ENCODE results near the gene GJE1. TPM values are rescaled to one million over a fixed set of nuclear protein-coding genes. Genes with fewer than 3 reads are reported as not detected.

Gene GJE1
- total and polyA plus RNA-seq, 11 donors: not detected

- H3K27ac ChIP-seq: no peak overlapping the region
- ATAC-seq (no peak), DNase-seq (no peak)
- peaks cover 0 to 14% (median 3%) of the 10 kb centered on the region in 12 donors for H3K4me1 ChIP-seq
- H3K27me3 ChIP-seq: no peaks in the 10 kb centered on the region
- H3K4me3 ChIP-seq: no peak overlapping the region
- H3K9me3 ChIP-seq: peaks cover 0 to 21% (median 7%) of the 10 kb centered on the region in 12 donors
- intact Hi-C loops (cut with DNase I): no loop called here
- H3K36me3 ChIP-seq: peaks cover 0 to 17% (median 6%) of the 10 kb centered on the region in 9 donors
- TF ChIP-seq CTCF (IDR thresholded peaks at IDR 0.05) (no peak), POLR2A (IDR thresholded peaks at IDR 0.05) (no peak)
These were observed 49.3 kb downstream of the GJE1 start for GRCh38 chr6:142182004-142182403.

- no peak for DNase-seq
- H3K4me1 ChIP-seq: peaks cover 0 to 19% (median 9%) of the 10 kb centered on the region in 12 donors
- H3K9me3 ChIP-seq: peaks cover 0 to 8% (median 1%) of the 10 kb centered on the region in 12 donors
- H3K27me3 ChIP-seq: no peaks in the 10 kb centered on the region
- TF ChIP-seq POLR2A (IDR thresholded peaks at IDR 0.05): no peak
- no peak for TF ChIP-seq CTCF (IDR thresholded peaks at IDR 0.05)
- H3K27ac ChIP-seq: no peak overlapping the region
- WGBS, 4 donors: 94 to 97% (median 96%) methylated on average over 1 of the region's 1 CpG
- no peak overlapping the region for H3K4me3 ChIP-seq
- no peak for ATAC-seq
- intact Hi-C loops (cut with DNase I): no loop called here
- peaks cover 0 to 4% (median 0%) of the 10 kb centered on the region in 9 donors for H3K36me3 ChIP-seq
These were observed 50.6 kb downstream of the GJE1 start for GRCh38 chr6:142183351-142183750.

DNA sequence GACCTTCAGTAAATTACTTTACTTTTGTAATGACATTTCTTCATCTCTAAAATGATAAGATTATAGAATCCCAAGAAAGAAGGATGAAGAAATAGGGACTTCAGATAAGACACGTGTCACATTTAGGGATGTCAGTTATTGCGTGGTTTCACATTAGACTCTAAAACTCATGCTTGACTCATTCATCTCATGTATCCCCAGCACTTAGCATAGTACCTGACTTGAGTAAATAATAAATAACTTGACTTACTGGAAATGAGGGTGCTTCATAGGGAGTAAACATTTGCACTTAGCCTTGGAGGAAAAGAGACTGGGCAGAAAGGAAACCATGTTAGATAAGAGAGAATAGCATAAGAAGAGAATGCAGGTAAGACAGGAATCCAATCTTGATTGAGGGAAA is 51.6 kb downstream of the GJE1 start:
- no peaks in the 10 kb centered on the region for H3K27me3 ChIP-seq
- peaks cover 0 to 5% (median under 1%) of the 10 kb centered on the region in 9 donors for H3K36me3 ChIP-seq
- WGBS, 4 donors: 90 to 93% (median 92%) methylated on average over 2 of the region's 2 CpGs
- H3K4me3 ChIP-seq: no peak overlapping the region
- DNase-seq (no peak), ATAC-seq (no peak)
- no peak overlapping the region for H3K27ac ChIP-seq
- no peaks in the 10 kb centered on the region for H3K9me3 ChIP-seq
- peaks cover 0 to 19% (median 9%) of the 10 kb centered on the region in 12 donors for H3K4me1 ChIP-seq
- intact Hi-C loops (cut with DNase I): no loop called here
- no peak for TF ChIP-seq POLR2A (IDR thresholded peaks at IDR 0.05)

Other genes with a start within 250 kb of the GJE1 start
- under 1 TPM in 1 of 9 donors, not detected in 8; 0.67 TPM for gene NMBR, start 14.2 kb downstream of the GJE1 start, total RNA-seq
- gene NMBR, start 14.2 kb downstream of the GJE1 start, polyA plus RNA-seq: not detected
- gene VTA1, start 14.3 kb downstream of the GJE1 start, total RNA-seq: 10 to 100 TPM; 32.0 to 49.4 (median 41.0) TPM
- gene VTA1, start 14.3 kb downstream of the GJE1 start, polyA plus RNA-seq: 10 to 100 TPM; 14.3 to 56.6 TPM
- 10 to 100 TPM in 1 of 9 donors, 1 to 10 TPM in 8; 1.5 to 10.5 (median 2.1) TPM for gene ADGRG6, start 169.1 kb downstream of the GJE1 start, total RNA-seq
- gene ADGRG6, start 169.1 kb downstream of the GJE1 start, polyA plus RNA-seq: 1 to 10 TPM in 1 of 2 donors, under 1 TPM in 1; 0.61 to 1.6 TPM

Measured in heart left ventricle (tissue), 16 donors.